GM21825 (cell line): Measurements from ENCODE around the gene TAPBPL.
"Not testable (repeated sequence)": the region's sequence is repeated elsewhere in the genome, so short reads cannot be mapped to it uniquely, and the experiment has no call there.

Experiments
- ATAC-seq: cut with Tn5 transposase; IDR thresholded peaks from one replicate; pipeline ENCODE4 v1.9.1; 2021; ENCODE audit warnings: mild to moderate bottlenecking, moderate library complexity; ENCODE audit not compliant: unreplicated experiment

Gene TAPBPL

GRCh38 chr12:6462234-6462995 is 10.6 kb downstream of the TAPBPL start:
- no peak for ATAC-seq

DNA sequence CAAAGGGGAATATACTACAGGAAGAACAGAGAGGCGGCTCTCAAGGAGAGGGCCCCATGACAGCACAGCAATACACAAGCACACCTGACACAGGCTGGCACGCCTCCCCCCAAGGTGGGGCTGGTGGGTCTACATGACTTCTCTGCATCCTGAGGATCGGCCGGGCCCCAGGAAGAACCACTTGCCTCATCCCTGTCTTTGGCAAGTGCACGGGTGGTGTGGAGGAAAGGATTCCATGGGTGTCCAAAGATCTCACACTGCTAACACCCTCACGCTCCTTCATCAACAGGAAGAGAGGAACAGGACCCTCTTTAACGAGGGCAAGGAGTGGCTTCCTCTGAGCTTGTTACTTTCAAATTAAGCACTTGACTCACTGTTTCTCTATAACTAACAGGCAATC is 11.4 kb downstream of the TAPBPL start:
- no peak for ATAC-seq

DNA sequence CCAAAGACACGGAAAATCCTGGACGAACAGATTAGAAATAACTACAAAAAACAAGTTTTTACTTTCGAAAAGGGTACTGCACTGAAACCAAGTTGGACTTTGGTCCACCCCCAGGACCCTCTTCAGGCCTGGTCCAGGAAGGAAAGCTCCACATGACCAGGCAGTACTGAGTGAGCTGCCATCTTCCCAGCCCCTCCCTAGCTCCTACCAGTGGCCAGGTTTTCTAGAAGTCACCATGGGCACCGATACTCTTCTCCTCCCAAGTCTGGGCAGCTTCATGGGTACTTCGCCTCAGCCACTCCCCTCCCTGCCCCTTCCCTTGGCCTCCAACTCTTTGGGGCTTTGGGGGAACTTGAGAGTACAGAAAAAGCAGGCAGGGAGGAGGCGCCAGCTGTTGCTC is 12.0 kb downstream of the TAPBPL start:
- ATAC-seq, result no peak

GRCh38 chr12:6464531-6464930 is 12.7 kb downstream of the TAPBPL start:
- no peak for ATAC-seq

GRCh38 chr12:6465467-6466183 is 13.8 kb downstream of the TAPBPL start:
- ATAC-seq, result no peak

GRCh38 chr12:6466184-6466573 is 14.3 kb downstream of the TAPBPL start:
- ATAC-seq, result no peak

DNA sequence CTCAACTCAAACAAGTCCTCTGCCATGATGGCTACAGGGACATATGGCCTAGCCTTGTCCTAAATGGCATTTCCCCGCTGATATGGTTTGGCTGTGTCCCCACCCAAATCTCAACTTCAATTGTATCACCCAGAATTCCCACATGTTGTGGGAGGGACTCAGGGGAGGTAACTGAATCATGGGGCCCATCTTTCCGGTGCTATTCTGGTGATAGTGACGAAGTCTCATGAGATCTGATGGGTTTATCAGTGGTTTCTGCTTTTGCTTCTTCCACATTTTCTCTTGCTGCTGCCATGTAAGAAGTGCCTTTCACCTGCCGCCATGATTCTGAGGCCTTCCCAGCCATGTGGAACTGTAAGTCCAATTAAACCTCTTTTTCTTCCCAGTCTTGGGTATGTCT is 14.9 kb downstream of the TAPBPL start:
- ATAC-seq, result not testable (repeated sequence)

- not testable (repeated sequence) for ATAC-seq
These were observed 15.9 kb downstream of the TAPBPL start for GRCh38 chr12:6467571-6468282.

GRCh38 chr12:6468283-6468575 is 16.4 kb downstream of the TAPBPL start:
- no peak for ATAC-seq

- no peak for ATAC-seq
These were observed 17.2 kb downstream of the TAPBPL start for GRCh38 chr12:6469092-6469491.

DNA sequence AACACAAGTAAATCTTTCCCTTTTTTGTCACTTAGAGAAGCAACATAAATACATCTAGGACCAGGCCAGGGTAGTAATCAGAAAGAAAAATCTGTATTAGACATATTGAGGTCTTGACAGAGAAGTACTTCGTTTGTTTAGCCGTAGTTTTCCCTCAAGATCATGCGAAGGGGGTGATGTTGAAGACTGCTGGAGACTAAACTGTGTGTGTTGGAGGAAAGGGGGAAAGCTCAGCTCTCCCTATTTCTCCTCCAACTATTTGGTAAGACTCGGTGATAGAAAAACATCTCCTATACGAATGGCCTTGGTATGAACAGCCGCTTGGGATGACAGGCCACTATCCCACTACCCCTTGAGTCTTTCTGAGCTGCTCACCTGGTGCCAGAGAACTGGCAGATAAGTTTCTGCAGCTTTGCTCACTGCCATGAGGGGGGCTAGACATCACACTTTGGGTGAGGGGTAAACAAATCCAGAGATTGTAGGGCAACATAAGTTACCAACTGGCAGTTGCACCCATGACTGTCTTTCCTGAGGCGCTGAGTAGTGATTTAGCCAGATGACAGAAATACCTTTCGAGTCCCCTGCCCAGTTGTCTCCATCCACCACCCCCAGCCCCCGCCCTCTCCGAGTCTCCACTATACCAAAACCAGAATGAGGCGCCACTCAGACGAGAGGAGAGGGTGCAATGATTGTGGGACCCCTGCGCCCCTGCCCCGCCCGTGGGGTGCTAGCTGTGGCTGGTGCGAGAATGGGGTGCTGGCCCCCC is 17.9 kb downstream of the TAPBPL start:
- no peak for ATAC-seq

GRCh38 chr12:6470375-6471163 is 18.7 kb downstream of the TAPBPL start, which contains the start of gene VAMP1:
TSS of gene VAMP1 (minus strand) at chr12:6470677. CDS start at chr12:6470531, 146 bp downstream.
- ATAC-seq, result peak; percentile 84

DNA sequence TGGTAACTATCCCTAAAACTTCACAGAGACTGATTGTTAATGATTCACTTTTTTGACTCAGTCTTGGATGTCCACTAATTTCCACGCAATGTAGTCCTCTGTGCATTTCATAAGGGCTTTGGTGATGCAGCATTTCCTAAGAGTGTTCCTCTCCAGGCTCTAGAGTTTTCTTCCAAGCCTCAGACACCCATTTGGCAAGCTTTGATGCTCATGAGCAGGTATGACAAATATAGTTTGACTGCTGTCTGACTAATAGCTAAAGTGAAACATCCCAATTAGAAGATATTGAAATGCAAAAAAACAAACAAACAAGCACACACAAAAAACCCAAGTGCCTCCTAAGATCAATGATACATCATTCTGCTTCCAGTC is 20.1 kb downstream of the TAPBPL start:
- ATAC-seq, result no peak

GRCh38 chr12:6472491-6472890 is 20.6 kb downstream of the TAPBPL start:
- ATAC-seq, result no peak

DNA sequence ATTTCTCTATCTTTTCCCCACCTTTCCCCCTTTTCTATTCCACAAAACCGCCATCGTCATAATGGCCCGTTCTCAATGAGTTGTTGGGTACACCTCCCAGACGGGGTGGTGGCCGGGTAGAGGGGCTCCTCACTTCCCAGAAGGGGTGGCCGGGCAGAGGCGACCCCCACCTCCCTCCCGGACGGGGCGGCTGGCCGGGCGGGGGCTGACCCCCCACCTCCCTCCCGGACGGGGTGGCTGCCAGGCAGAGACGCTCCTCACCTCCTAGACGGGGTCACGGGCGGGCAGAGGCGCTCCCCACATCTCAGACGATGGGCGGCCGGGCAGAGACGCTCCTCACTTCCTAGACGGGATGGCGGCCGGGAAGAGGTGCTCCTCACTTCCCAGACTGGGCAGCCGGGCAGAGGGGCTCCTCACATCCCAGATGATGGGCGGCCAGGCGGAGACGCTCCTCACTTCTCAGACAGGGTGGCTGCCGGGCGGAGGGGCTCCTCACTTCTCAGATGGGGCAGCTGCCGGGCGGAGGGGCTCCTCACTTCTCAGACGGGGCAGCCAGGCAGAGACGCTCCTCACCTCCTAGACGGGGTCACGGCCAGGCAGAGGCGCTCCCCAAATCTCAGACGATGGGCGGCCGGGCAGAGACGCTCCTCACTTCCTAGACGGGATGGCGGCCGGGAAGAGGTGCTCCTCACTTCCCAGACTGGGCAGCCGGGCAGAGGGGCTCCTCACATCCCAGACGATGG is 23.6 kb downstream of the TAPBPL start:
- ATAC-seq, result not testable (repeated sequence)

GRCh38 chr12:6476489-6476888 is 24.6 kb downstream of the TAPBPL start:
- no peak for ATAC-seq

DNA sequence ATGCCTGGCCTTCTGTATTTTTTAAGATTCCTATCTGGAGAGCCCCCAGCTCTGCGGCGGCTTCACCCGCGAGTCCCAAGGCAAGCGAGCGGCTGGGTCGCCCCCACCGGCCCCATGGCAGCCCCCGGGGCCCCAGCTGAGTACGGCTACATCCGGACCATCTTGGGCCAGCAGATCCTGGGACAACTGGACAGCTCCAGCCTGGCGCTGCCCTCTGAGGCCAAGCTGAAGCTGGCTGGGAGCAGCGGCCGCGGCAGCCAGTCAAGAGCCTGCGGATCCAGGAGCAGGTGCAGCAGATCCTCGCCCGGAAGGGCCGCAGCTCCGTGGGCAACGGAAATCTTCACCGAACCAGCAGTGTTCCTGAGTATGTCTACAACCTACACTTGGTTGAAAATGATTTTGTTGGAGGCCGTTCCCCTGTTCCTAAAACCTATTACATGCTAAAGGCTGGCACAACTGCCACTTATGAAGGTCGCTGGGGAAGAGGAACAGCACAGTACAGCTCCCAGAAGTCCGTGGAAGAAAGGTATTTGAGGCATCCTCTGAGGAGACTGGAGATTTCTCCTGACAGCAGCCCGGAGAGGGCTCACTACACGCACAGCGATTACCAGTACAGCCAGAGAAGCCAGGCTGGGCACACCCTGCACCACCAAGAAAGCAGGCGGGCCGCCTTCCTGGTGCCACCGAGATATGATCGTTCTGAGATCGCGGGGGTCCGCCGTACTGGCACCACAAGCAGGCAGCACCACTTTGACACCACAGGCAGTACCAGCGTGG is 25.9 kb downstream of the TAPBPL start:
- ATAC-seq, result not testable (repeated sequence)

DNA sequence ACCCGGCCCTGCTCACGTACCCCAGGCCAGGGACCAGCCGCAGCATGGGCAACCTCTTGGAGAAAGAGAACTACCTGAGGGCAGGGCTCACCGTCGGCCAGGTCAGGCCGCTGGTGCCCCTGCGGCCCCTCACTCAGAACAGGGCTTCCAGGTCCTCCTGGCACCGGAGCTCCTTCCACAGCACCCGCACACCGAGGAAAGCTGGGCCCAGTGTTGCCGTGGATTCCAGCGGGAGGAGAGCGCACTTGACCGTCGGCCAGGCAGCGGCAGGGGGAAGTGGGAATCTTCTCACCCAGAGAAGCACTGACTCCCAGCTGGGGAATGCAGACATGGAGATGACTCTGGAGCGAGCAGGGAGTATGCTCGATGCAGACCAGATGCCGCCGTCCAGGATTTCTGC is 26.6 kb downstream of the TAPBPL start:
- ATAC-seq, result no peak

DNA sequence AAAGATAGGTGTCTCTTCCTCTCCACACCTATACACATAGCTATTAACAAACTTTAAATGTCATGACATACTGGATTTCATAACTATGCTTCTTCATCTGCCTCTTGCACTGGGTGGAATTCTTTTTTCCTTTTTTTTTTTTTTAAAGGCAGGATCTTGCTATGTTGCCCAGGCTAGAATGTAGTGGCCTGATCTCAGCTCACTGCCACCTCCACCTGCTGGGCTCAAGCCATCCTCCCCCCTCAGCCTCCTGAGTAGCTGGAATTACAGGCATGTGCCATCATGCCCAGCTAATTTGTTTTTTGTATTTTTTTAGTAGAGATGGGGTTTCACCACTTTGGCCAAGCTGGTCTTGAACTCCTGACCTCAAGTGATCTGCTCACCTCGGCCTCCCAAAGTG is 36.4 kb downstream of the TAPBPL start:
- no peak for ATAC-seq
